ENCODE data around the gene SAP130.
"Not testable (repeated sequence)": the region's sequence is repeated elsewhere in the genome, so short reads cannot be mapped to it uniquely, and the experiment has no call there.

Gene SAP130

DNA sequence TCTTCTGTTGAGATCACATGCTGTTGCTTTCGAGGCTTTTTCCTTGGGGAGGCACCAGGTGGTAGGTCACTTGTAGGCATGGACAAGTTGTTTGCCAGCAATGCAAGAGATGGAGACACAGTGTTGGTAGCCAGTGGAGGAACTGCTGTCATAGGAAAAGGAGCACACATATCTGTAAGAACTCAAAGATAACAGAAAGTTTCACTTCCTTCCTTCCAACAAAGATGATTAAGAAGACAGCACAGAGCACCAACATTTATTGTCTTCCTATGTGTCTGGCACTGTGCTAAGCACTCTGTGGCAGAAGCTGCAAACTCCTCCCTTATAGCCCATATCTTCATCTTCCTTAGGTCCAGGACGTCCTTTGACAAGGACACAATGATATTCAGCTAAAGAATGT is 77.6 kb downstream of the SAP130 start:
- DNase-seq: no peak

DNA sequence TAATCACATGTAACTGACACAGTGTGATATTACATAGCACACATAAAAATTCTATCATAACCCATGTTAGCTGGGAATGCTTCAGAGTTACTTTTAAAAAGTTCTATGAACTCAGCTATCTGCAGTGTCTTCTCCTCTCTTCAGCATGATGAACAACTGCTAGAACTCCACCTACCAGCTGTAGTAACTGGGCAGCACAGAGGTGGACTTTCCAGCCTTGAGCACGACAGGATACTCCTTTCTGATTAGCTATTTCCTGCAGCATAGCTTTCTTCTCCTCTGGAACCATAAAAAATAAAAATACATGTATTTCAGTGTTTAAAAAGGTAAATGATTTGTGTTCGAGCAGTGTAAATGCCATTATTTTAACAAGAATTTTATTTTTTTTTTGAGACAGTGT is 82.6 kb downstream of the SAP130 start:
- DNase-seq: no peak

DNA sequence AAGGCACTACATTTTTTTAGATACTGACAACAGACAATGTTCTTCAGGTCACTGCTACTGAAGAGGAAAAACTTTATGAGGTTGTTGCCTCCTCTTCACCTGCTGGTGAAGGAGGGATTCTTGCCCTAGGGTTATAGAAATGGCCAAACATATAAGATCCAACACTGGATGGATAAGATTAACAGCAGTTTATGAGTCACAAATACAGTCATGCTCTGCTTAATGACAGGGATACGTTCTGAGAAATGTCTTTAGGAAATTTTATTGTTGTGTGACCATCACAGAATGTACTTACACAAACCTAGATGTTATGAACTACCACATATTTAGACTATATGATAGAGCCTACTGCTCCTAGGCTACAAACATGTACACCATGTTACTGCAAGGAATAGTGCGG is 84.7 kb downstream of the SAP130 start:
- no peak for DNase-seq

DNA sequence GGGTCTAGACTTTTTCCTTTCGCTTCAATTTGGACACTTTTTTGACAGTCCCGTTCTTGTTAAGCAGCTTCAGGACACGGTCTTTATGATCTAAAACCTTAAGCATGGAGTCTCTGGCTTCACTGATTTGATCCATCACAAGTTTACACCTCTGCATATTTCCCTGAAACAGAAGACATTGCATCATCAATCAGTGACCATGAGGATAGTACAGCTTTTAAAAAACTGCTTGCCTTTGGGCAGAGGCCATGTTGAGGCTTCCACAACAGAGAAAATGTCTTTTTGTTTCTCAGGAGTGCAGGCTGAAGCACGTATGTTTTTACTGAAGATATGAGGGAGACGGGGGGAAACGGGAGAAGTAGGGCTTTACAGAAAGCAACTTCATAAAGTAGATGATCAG is 85.9 kb downstream of the SAP130 start:
- DNase-seq: no peak

DNA sequence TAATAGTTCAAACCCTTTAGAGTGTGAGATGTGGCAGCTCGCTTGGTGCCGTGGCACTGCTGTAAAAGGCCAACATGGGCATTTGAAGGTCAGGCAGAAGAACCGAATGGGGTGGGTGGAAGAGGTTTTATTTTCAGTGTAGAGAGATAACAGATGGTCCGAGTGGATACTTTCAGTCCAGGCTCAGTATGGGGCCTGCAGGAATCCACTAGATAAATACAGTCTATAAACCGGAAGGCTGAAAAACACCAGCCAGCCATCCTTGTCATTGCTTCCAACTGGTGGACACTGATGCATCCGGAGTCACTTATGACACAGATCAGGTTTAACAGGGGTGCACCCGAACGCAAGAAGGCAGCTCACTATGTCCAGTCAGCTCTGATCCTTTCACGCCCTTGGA is 86.4 kb downstream of the SAP130 start:
- DNase-seq: no peak

DNA sequence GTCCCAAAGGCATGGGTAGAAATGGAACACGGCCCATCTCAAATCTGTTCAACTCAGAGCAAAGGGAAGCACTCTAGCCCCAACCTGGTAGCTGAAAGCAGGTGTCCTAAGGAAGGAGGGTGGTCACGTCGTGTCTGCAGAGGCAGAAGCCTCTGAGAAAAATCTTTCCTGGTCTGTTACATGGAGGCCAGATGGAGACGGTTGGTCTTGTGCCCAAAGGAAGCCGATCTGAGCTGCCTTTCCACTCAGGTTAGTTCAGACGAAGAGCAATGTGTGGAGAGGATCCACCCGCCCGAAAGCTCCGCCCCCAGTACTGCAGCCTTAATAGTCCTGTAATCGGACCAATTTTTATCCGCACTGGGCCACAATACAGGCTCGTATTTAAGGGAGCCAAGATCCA is 87.2 kb downstream of the SAP130 start:
- no peak for DNase-seq

DNA sequence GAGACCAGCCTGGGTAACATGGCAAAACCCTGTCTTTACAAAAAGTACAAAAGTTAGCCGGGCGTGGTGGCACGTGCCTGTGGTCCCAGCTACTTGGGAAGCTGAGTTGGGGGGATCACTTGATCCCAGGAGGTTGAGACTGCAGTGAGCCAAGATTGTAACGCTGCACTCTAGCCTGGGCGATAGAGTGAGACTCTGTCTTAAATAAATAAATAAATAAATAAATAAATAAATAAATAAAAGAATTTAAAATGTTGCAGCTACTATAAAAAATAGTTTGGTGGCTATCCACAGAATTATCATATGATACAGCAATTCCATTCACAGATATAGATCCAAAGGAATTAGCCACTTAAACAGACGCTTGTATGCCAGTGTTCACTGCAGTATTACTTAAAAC is 92.5 kb downstream of the SAP130 start:
- no peak for DNase-seq

DNA sequence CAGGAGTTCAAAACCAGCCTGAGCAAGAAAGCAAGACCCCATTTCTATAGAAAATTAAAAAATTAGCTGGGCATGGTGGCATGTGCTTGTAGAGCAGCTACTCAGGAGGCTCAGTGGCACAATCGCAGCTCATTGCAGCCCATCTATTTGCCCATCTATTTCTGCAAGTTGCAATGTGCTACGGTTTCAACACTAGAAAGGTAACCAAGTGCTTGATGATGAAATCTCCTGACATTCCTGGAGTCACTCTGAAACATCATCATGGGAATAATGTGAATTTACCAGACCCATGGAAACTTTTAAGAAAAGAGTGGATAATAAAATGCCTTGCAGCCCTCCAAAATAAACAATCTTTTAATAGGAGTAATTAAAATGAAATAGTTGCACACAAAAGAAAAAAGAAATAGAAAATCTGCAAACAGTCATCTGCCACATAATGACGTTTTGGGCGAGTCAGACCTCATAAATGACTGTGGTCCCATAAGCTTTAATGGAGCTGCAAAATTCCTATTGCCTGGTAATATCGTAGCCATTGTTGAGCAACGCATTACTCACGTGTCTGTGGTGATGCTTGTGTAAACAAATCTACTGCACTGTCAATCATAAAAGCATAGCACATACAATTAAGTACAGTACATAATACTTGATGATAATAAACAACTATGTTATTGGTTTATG is 95.5 kb downstream of the SAP130 start:
- no peak for DNase-seq

DNA sequence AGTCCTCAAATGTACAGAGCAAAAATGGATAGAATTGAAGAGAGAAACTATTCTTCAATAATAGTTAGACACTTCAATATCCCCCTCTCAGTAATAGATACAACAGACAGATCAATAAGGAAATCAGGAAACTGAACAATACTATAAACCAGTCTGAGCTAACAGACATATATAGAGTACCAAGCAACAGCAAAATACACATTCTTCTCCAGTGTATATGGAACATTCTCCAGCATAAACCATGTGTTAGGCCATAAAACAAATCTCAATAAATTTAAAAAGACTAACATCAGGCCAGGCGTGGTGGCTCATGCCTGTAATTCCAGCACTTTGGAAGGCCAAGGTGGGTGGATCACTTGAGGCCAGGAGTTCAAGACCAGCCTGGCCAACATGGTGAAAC is 98.4 kb downstream of the SAP130 start:
- DNase-seq: no peak

DNA sequence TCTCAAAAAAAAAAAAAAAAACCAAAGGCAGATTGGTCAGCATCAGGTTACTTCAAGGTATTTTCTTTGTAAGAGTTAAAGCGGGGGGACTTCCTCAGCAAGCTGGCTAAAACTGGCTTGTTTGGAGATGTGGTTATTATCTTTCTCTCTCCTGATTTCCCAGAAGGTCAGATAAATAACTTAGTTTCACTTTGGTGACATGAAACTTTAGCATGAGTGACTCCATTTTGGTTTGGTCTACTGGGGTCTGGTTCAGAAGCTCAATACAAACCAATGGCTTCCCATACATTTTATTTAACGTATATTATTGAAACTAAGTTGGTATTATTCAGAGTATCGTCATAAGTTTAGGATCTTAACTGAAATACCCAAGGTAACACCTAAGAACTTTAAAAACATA is 100.5 kb downstream of the SAP130 start:
- no peak for DNase-seq

DNA sequence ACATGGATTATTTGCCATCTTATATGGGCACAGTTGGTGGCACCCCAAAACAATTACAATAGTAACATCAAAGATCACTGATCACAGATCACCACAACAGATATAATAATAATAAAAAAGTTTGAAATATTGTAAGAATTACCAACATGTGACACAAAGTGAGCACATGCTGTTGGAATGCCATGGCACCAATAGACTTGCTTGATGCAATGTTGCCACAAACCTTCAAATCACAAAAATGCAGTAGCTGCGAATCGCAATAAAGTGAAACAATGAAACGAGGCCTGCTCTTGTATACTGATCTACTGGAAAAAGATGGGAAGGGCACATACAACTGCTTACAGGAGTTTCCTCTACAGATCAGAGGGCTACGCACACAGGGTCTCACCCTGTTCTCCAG is 109.9 kb downstream of the SAP130 start:
- DNase-seq: no peak

DNA sequence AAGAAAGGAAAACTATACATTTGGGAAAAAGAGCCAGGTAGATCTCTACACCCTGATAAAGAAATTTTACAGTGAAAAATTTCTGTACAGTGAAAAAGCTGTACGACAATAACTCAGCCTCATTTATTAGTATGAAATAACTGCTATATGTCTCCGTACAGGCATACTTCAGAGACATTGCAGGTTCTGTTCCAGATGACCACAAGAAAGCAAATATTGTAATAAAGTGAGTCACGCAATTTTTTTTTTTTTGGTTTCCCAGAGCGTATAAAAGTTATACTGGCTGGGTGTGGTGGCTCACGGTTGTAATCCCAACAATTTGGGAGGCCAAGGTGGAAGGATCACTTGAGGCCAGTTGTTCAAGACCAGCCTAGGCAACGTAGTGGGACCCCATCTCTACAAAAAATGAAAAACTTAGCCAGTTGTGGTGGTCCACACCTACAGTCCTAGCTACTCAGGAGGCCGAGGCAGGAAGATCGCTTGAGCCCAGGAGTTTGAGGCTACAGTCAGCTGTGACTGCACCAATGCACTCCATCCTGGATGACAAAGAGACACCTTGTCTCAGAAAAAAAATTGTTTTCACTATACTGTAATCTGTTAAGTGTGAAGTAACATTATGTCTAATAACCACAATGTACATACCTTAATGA is 113.9 kb downstream of the SAP130 start:
- no peak for DNase-seq

DNA sequence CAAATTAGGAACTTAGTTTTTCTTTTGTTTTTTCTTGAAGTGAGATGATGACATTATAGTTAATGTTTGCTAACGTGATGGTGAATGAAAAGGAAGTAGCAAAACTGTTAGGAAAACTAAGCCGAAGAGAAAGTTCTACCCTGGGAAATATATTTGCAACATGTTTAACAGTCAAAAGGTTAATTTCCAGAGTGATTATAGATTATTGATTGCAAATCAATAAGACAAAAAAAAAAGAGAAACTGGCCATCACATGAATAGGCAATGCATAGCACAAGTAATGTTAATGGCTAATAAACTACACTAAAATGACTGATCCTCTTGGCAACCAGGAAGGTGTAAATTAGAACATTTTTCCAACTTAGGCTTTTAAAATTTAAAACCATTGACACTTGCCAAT is 116.1 kb downstream of the SAP130 start:
- DNase-seq: no peak

DNA sequence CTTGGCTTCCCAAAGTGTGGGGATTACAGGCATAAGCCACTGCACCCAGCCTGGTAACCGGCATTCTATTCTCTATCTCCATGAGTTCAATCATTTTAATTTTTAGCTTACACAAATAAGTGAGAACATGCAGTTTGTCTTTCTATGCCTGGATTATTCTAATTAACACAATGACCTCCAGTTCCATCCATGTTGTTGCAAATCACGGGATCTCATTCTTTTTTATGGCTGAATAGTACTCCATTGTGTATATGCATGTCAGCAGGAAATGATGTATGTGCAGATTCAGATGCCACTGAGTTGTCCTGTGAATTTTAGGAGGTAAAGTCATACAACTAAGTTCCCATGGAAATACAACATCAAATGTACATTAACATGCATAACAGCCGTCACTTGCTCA is 117.4 kb downstream of the SAP130 start:
- no peak for DNase-seq

DNA sequence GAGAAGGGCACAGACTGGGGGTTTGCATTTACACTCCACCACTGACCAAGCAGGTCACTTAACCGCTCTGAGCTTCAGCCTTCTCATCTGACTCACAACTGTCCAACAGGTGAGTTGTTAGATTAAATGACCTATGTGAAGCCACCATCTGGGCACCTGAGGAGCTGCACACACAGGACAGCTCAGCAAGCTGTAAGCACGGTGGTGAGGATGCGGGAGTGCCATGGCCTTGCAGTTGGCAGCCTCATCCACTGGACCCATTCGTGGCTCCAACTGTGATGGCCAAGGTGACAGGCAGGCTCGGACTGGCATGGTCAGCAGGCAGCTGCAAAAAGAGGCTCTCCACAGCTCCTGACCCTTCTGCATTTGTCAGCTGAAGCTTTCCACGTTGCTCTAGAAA is 118.8 kb downstream of the SAP130 start:
- DNase-seq: no peak

DNA sequence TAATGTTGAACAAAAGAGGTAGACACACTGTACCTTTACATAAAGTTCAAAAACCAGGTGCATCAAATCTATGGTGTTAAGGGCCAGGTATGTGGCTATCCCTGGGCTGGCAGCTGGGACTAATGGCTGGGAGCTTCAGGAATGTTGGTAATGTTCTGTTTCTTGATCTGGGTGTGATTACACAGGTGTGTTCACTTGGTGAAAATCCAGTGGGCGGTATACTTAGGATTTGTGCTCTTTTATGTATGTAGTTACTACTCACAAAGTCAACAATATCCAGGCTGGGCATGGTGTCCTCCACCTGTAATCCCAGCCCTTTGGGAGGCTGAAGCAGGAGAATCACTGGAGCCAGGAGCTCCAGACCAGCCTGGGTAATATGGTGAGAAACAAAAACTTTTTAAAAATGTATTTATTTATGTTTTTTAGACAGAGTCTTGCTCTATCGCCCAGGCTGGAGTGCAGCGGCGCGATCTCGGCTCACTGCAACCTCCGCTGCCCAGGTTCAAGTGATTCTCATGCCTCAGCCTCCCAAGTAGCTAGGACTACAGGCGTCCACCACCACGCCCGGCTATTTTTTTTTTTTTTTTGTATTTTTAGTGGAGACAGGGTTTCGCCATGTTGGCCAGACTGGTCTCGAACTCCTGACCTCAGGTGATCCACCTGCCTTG is 120.0 kb downstream of the SAP130 start:
- DNase-seq: not testable (repeated sequence)

DNA sequence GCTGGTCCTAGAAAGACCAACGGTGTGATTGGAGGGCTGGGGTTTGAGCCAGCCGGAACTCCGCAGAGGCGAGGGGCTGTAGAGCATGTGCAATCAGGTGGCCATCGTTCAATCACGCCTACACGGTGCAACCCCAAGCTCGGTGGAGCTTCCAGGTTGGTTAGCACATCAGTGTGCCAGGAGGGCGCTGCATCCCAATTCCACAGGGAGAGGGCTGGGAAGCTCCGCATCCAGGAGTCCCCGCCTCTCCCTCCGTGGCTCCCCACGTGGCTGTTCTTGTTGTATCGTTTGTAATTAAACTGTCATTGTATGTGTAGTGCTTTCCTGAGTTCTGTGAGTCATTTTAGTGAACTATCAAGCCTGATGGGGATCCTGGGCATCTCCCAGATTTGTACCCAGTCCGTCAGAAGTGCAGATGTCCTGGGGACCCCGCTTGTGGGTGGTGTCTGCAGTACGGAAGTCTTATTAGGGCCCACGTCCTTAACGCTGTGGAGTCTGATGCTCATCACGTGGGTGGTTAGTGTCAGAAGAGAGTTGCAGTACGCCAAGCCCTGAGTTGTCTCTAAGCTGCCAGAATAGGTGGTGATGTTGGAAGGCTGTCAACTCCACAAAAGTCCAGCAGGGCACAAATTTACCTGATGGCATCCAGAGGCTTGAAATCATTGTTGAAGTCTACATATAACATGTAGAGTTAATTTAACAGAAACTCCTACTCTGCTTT is 121.5 kb downstream of the SAP130 start:
- no peak for DNase-seq

DNA sequence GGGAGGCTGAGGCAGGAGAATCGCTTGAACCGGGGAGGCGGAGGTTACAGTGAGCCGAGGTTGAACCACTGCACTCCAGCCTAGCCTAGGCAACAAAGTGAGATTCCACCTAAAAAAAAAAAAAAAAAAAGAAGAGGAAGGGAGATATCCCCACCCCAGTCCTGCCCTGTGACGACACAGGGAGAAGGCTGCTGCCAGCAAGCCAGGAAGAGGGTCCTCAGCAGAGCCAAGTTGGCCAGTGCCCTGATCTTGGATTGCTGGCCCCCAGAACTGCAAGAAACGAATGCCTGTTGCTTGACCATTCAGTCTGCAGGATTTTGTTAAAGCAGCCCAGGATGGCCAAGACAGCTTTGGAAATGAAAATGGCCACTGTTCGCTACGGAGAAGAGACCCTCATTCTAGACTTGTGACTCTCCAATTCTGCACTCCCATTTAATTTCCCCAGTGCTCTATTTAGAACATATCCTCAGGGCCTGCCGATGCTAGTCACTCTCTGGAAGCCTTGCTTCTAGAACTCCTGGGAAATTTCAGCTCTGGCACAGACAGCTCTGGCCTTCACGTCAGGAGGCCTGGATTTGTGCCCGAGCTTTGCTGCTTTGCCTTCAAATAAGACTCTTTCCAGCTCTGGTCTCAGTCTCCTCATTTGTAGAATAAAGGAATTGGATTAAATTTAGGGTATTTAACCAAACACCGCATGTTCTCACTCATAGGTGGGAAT is 126.4 kb downstream of the SAP130 start:
- no peak for DNase-seq

DNA sequence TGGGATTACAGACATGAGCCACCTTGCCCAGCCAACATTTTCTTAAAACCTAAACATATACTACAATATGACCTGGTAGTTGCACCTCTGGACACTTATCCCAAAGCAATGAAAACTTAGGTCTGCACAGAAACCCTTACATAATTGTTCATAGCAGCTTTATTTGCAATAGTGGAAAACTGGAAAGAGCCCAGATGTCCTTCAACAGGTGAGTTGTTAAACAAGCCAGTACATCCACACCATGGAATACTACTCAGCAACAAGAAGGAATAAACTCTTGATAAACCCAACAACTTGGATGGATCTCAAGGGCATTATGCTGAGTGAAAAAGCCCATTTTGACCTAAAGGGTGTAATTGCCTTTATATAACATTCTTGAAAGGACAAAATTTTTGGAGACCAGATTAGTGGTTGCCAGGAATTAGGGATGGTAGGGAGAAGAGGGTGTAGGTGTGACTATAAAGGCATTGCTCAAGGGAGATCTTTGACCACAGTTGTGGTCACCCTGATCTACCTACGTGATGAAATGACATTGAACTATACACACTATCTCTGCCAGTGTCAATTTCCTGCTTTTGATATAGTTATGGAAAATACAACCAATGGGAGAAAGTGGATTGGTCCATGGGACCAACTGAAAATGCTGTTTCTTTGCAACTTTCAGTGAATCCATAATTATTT is 130.2 kb downstream of the SAP130 start:
- DNase-seq: no peak

DNA sequence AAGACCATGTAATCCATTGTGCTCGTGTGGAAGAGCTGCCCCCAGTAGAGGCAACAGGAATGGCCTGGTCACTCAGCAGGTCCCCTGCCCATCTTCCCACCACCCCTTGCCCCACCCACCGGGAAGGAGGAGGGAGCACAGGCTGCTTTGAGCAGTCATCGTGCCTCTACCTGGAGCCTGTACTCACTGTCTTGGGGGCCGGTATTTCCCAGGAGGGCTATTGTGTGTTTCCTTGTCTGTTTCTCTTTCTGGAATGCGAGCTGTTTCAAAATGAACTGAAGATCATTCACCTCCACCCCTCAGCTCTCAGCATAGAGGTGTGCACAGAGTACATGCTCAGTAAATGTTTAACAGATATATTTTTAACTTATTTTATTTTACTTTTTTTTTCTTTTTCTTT is 134.4 kb downstream of the SAP130 start:
- DNase-seq: no peak

DNA sequence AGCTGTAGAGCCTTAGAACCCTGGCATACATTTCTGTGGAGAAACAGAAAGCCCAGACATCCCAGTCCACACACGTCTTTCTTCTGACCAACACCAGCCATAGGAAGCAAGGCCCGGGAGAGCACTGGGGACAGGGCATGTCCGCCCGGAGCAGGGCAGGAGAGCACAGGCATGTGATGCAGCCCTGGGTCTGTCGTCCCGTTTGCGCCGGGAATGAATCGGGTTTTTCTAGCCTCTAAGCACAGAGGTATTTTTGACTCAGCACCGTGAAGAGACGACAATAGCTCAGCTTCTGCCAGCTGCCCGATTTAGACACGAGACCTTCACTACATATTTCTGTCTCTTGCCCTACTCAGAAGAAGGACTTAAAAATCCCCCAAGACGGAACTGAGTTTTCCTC is 134.8 kb downstream of the SAP130 start:
- DNase-seq: no peak

DNA sequence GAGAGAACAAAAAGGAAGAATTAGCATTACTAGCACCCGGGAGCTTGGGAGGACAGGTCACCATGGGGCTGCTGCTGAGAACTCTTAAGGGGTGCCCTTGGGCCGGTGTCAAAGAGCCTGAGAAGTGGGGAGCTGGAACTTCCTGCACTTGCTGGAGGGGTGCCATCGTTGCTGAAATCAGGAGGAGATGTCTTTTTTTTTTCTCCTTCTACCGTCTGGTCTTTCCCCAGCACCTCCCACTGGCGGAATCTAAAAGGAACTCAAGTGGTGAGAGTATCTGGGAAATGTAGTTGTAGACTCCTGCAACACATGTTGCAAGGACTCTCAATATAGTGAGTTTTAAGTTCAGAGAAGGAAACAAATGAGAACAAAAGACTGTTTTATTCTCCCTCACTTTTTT is 136.0 kb downstream of the SAP130 start:
- no peak for DNase-seq
